Gastrocnemius medialis (tissue), 4 donors: ENCODE measurements around the gene AVP. TPM values are rescaled to one million over a fixed set of nuclear protein-coding genes. Genes with fewer than 3 reads are reported as not detected.
A peak's percentile ranks its signal among the peaks of the same experiment; 100 is the strongest.
"Not testable (repeated sequence)": the region's sequence is repeated elsewhere in the genome, so short reads cannot be mapped to it uniquely, and the experiment has no call there.

ENCODE experiments used
- ATAC-seq, 2 donors: fragments of 150-250 bp; one replicate each; pipeline ENCODE4 v1.9.1; 2016
- DNase-seq, 2 donors: peaks; one replicate each; pipeline ENCODE4 v3.0.0-alpha.2; 2019
- H3K27ac ChIP-seq, 4 donors: fragments of 200-600 bp; sonication (generic); 1 replicate in 1 of 4; 2 replicates in 3 of 4; pipeline ENCODE4 v1.5.1; 2016 to 2018; ENCODE audit warnings: mild to moderate bottlenecking in 2 of 4, moderate library complexity in 1 of 4
- H3K27me3 ChIP-seq, 3 donors: fragments of 200-600 bp; sonication (generic) in 2 of 3; 1 replicate in 1 of 3; 2 replicates in 2 of 3; pipeline versions ENCODE4 v1.5.1 to v1.6.0; 2016 to 2019; ENCODE audit warnings: mild to moderate bottlenecking in 1 of 3, moderate library complexity in 1 of 3
- H3K36me3 ChIP-seq, 2 donors: fragments of 200-600 bp; sonication (generic) in 1 of 2; one replicate each; pipeline ENCODE4 v1.5.1; 2017 to 2018
- H3K4me1 ChIP-seq, 2 donors: fragments of 200-600 bp; sonication (generic) in 1 of 2; one replicate each; pipeline ENCODE4 v1.5.1; 2016 to 2017; ENCODE audit warnings: mild to moderate bottlenecking in 2 of 2
- H3K4me3 ChIP-seq, 4 donors: fragments of 200-600 bp; sonication (generic) in 3 of 4; 1 replicate in 1 of 4; 2 replicates in 3 of 4; pipeline ENCODE4 v1.5.1; 2016 to 2019; ENCODE audit warnings: mild to moderate bottlenecking in 2 of 4
- H3K9me3 ChIP-seq, 3 donors: fragments of 200-600 bp; sonication (generic) in 2 of 3; 1 replicate in 1 of 3; 2 replicates in 2 of 3; pipeline ENCODE4 v1.5.1; 2016 to 2019
- CTCF ChIP-seq, 5 experiments: fragments of 450-650 bp in 3 of 5; fragments of 200-600 bp in 2 of 5; sonication (generic) in 2 of 5; IDR thresholded peaks in 4 of 5; conservative IDR thresholded peaks in 1 of 5; 1 replicate in 4 of 5; 2 replicates in 1 of 5; pipeline ENCODE4 v1.5.1; 2016 to 2019; ENCODE audit warnings: antibody characterized with exemption in 5 of 5, mild to moderate bottlenecking in 3 of 5, moderate library complexity in 3 of 5
- POLR2A ChIP-seq, 2 donors: fragments of 450-650 bp; IDR thresholded peaks; one replicate each; pipeline ENCODE4 v1.6.1; 2017; ENCODE audit warnings: antibody characterized with exemption in 2 of 2, mild to moderate bottlenecking in 2 of 2, moderate library complexity in 2 of 2
- in situ Hi-C, 4 donors: fragments of 200-750 bp; cut with MboI; loops; one replicate each; pipeline versions ENCODE4 v1.15.0 to v1.8.0; 2017; ENCODE audit warnings: low sequenced_read_pairs in 4 of 4
- intact Hi-C: fragments of 100-400 bp; cut with DNase I; formaldehyde crosslinking; loops from one replicate; pipeline ENCODE4 v1.15.1; 2023; ENCODE audit warnings: low total_unique reads
- total RNA-seq, 4 donors: library from RNA; depleted of rRNA; stranded (reverse); fragments of >200 nt; gene quantifications; one replicate each; pipeline versions ENCODE4 v1.1.0 to v1.2.3, GENCODE V29; 2016

Gene AVP
- total RNA-seq, 4 donors from 2014 or later: not detected

GRCh38 chr20:3117839-3118379 is 33.4 kb upstream of the AVP start:
- Histone ChIP-seq H3K4me3 (peak overlapping the region in 1 of 4 donors; percentile 22), H3K36me3 (peaks cover 0 to 32% of the 10 kb centered on the region in 2 donors)
- in situ Hi-C loops: loop anchor here in 2 of 4 donors (5.0 to 10.0 kb wide), 2 partner anchors 63 to 66 kb away; no protein-coding TSS in a partner anchor

GRCh38 chr20:3116341-3116740 is 31.8 kb upstream of the AVP start:
- no peak for TF ChIP-seq CTCF (IDR thresholded peaks at IDR 0.05 in 4 of 5, conservative IDR thresholded peaks at IDR 0.05 in 1 of 5)
- TF ChIP-seq POLR2A (IDR thresholded peaks at IDR 0.05): no peak
- Histone ChIP-seq H3K27me3 (no peaks in the 10 kb centered on the region), H3K9me3 (no peaks in the 10 kb centered on the region), H3K4me1 (peaks cover 8 to 16% of the 10 kb centered on the region in 2 donors), H3K36me3 (peaks cover 0 to 19% of the 10 kb centered on the region in 2 donors), H3K27ac (no peak overlapping the region), H3K4me3 (no peak overlapping the region)
- intact Hi-C loops: loop anchor here (5.0 kb wide), 1 partner anchor 201 kb away; no protein-coding TSS in a partner anchor
- in situ Hi-C loops: loop anchor here in 2 of 4 donors (5.0 to 10.0 kb wide), 2 partner anchors 62 to 64 kb away; no protein-coding TSS in a partner anchor
- ATAC-seq (no peak), DNase-seq (no peak)

More at GRCh38 chr20:3117839-3118379, 33.4 kb upstream of the AVP start:
- TF ChIP-seq CTCF (IDR thresholded peaks at IDR 0.05 in 4 of 5, conservative IDR thresholded peaks at IDR 0.05 in 1 of 5): peak; percentile 55 to 69 (median 61)
- peak; percentile 53 to 74 for DNase-seq
- H3K27ac ChIP-seq: peak overlapping the region; percentile 58 to 75 (median 68)
- H3K4me1 ChIP-seq: peaks cover 11 to 20% of the 10 kb centered on the region in 2 donors
- intact Hi-C loops: loop anchor here (1.0 to 5.0 kb wide), 2 partner anchors 56 to 199 kb away; no protein-coding TSS in a partner anchor
- not testable (repeated sequence) for H3K27me3 ChIP-seq, H3K9me3 ChIP-seq
- ATAC-seq: peak; percentile 79 to 84

GRCh38 chr20:3115190-3116107 is 30.9 kb upstream of the AVP start:
- peaks cover 4 to 16% of the 10 kb centered on the region in 2 donors for H3K4me1 ChIP-seq
- no peak overlapping the region for H3K4me3 ChIP-seq
- peaks cover 0 to 12% of the 10 kb centered on the region in 2 donors for H3K36me3 ChIP-seq
- DNase-seq (peak in 1 of 2 donors; percentile 39), ATAC-seq (peak; percentile 16 to 42)
- no peak overlapping the region for H3K27ac ChIP-seq
- no peaks in the 10 kb centered on the region for H3K9me3 ChIP-seq
- in situ Hi-C loops: loop anchor here in 2 of 4 donors (5.0 to 10.0 kb wide), 2 partner anchors 61 to 63 kb away; no protein-coding TSS in a partner anchor
- TF ChIP-seq POLR2A (IDR thresholded peaks at IDR 0.05) (no peak), CTCF (IDR thresholded peaks at IDR 0.05 in 4 of 5, conservative IDR thresholded peaks at IDR 0.05 in 1 of 5) (peak; percentile 43 to 82 (median 63))
- intact Hi-C loops: loop anchor here (2.0 to 5.0 kb wide), 2 partner anchors 61 to 202 kb away; no protein-coding TSS in a partner anchor
- no peaks in the 10 kb centered on the region for H3K27me3 ChIP-seq

GRCh38 chr20:3111995-3112394 is 27.5 kb upstream of the AVP start:
- in situ Hi-C loops: loop anchor here in 1 of 4 donors (10.0 kb wide), 1 partner anchor 57 kb away; no protein-coding TSS in a partner anchor

More at GRCh38 chr20:3111995-3112394, 27.5 kb upstream of the AVP start:
- DNase-seq (no peak), ATAC-seq (no peak)
- TF ChIP-seq POLR2A (IDR thresholded peaks at IDR 0.05) (no peak), CTCF (IDR thresholded peaks at IDR 0.05 in 4 of 5, conservative IDR thresholded peaks at IDR 0.05 in 1 of 5) (no peak)
- Histone ChIP-seq H3K27ac (no peak overlapping the region), H3K4me3 (no peak overlapping the region), H3K4me1 (peaks cover 4 to 6% of the 10 kb centered on the region in 2 donors), H3K9me3 (no peaks in the 10 kb centered on the region), H3K36me3 (peaks cover 0 to 41% of the 10 kb centered on the region in 2 donors), H3K27me3 (no peaks in the 10 kb centered on the region)
- intact Hi-C loops: no loop called here
